CD1c-positive myeloid dendritic cell (primary cell): ENCODE results near the gene ACSF2.

Source experiments
- DNase-seq: peaks from one replicate; pipeline ENCODE4 v3.0.0-alpha.2; 2016; ENCODE audit errors: extremely low spot score

Gene ACSF2

GRCh38 chr17:50499721-50500120 is 73.7 kb downstream of the ACSF2 start:
- DNase-seq, result no peak

DNA sequence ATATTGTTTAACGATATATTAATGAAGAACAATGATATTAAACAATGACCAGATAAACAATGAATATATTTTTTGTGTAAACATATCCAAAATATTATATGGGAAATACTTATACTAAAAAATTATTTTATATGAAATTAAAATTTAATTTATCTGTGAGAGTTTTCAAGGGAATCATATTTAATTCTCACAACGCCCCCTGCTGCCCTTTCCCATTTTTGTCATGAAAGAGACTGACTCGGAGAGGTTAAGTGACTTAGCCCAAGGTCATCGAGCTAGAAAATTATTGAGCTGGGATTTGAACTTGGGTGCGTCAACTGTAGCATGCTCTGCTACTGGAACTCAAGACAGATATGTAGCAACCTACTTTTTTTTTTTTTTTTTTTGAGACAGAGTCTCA is 75.0 kb downstream of the ACSF2 start:
- DNase-seq, result peak; percentile 37

- no peak for DNase-seq
Measured at GRCh38 chr17:50502301-50502990, 76.4 kb downstream of the ACSF2 start.

DNA sequence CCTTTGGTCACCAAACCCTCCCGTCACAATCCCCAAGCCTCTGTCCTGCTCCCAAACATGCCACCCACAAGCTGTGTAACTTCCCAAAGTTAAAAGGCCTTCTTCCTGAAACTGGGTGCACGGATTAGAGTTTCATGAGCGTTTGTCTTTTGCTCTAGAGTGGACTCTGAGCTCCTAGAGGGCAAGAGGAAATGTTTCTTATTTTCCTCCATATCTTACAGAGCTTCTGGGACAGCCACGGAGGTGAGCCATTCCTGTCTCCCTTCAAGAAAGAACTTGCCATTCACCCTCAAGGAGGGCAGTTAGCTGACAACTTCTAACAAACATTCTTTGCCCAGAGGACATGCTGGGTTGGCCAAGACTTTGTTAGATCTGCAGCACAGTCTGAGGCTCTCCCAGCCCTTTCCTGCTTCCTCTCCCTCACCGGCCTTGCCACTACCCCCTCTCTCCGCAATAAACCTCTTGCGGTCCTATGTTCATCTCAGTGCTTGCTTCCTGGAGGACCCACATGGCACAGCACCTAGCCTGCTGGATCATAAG is 79.6 kb downstream of the ACSF2 start:
- DNase-seq, result peak; percentile 41

GRCh38 chr17:50506298-50506697 is 80.3 kb downstream of the ACSF2 start:
- DNase-seq, result no peak

DNA sequence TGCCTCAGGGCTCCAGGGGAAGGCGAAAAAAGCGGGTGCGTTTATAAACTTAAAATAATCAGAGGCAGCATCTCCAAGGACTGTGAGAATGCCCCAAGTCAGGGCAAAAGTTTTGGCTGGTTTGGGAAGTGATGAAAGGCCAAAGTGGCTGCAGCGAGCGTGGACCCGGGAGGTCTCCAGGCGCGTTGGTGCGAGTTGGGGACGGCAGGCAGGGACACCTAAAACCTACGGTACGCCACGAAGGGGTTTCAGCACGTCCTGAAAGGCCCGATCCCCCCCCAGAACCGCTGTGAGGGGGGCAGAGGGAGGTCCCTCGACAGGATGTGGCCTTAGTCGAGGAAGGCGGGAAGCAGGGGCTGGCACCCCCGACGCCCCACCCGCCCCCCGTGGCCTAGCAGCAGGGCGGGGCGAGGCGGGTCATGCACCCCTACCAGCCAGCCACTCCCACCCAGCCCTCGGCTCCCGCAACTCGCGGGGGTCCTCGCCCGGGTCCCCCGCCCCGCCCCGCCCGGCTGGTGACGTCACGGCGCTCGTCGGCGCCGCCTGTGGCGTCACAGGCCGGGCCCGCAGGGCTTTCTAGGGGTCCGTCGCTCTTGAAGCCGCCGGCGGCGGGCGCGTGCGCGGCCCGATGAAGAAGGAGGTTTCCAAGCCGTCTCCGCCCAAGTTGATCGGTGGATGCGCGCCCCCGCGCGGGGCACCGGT is 82.0 kb downstream of the ACSF2 start, which contains the start of gene MYCBPAP:
TSS of gene MYCBPAP (plus strand) at position 569 of the 702 bp plus-strand sequence. CDS start 236 bp downstream, outside the sequence.
- peak; percentile 79 for DNase-seq

GRCh38 chr17:50508573-50509460 is 82.8 kb downstream of the ACSF2 start:
- DNase-seq, result no peak

DNA sequence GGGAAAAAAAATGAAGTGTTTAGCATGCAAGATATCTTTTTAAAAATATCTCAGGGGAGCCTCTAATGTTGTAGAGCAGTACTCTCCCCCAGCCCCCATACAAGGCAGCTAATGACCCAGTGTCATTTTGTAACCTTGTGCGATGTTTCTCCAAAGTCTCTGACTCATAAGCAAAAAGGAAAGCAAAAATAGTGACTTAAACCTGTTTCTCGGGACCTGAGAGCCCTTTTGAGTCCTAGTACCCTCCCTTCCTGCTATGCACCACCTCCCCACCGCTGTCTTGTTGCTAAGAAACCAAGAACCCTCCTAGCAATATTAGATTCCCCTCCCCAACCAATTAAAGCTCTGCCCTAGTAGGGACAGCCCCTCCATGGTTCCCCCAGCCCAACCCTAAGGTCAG is 85.0 kb downstream of the ACSF2 start:
- DNase-seq, result peak; percentile 7

GRCh38 chr17:50513495-50513894 is 87.5 kb downstream of the ACSF2 start:
- no peak for DNase-seq

GRCh38 chr17:50514388-50514787 is 88.4 kb downstream of the ACSF2 start:
- no peak for DNase-seq

DNA sequence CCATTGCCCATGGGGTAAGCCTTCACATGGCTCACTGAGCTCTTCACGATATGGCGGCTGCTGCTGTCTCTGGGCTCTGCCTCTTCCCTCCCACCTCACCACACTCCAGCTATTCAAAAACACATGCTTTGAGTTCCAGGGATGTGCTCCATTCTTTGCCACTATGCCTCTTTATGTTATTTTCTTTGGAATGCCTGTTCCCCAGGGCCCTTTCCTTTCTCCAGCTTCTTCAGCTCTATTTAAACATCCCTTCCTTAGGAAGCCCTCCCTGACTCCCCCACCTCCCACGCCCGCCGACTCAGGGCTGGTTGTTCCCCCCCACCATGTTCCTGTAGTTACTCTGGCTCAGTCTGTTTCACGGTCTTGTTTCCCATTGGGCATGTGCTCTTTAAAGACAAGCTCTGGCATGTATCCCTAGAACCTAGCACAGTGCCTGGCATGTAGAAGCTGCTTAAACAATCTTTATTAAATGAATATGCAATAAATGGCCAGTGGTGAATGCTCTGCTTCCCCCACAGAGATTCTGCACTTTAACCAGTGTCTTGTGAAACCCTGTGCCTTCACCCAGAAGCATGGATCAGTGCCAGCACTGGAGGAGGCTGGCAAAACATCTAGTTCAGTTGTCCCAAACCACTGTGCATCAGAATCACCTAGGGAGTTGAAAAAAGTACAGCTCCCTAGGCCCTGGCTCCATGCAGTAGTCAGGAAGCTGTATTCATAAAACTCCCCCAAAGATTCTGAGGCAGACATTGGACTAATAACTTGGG is 89.1 kb downstream of the ACSF2 start:
- peak; percentile 15 for DNase-seq

- DNase-seq, result no peak
Measured at GRCh38 chr17:50517011-50517410, 91.0 kb downstream of the ACSF2 start.

DNA sequence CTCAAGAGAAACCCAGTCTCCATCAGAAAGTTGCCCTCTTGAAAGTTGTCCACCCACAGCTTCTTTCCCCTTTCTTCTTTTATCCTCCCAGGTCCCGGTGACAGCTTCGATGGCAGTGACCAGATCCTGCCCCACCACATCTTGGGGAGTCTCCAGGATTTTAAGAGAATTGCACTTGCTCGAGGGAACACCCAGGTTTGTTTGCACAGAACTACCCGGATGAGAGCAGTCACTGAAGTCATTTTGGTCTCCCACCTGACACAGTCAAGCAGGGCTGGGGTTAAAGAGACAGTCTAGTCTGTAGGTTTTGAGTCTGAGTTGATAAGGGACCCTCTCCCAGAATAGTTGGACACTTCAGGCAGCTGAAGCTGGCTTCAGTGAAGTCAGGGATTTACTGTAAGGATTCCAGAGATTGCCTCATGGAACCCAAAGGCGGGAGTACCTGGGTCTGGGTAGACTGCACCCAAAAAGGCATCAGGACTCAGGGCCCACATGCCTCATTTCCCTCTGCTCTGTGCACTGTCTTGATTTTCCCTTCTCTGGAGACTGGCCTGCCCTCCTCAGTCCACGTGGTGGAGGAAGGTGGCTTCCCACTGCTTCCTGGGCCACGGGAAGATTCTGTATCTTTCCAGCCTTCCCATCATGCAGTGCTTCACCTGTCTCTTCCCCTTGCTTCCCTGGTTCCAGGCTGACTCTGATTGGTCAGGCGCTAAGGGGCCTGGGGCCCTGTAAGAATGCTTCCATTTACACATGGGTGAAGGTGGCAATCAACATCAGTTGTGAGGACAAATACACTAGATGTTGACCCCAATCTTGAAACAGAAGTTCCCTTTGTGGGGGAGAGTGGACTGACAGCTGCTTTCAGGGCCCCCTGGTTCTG is 91.7 kb downstream of the ACSF2 start:
- DNase-seq, result no peak

GRCh38 chr17:50518384-50519023 is 92.5 kb downstream of the ACSF2 start:
- DNase-seq, result no peak

GRCh38 chr17:50519141-50519834 is 93.3 kb downstream of the ACSF2 start:
- DNase-seq, result no peak

- no peak for DNase-seq
Measured at GRCh38 chr17:50520483-50520882, 94.5 kb downstream of the ACSF2 start.

DNA sequence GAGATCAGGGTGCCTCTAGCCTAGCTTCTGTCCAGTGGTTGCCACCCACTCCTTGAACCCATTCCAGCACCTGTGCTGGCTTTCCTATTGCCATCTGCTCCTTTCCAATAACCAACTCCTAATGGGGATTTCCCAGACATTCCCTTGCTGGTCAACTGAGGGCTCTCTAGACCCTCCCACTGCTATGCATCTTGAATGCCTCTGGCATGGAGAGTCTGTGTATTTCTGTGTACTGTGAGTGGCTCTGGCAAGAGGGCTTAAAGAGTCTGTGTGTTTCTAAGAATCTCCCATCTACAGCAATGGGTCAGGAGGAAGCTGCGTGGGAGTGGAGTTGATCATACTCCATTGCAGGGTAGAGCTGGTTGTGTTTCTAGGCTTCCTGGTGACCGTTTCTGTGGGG is 95.5 kb downstream of the ACSF2 start:
- DNase-seq, result no peak

- no peak for DNase-seq
Measured at GRCh38 chr17:50522766-50523165, 96.7 kb downstream of the ACSF2 start.

GRCh38 chr17:50523208-50523607 is 97.2 kb downstream of the ACSF2 start:
- DNase-seq, result no peak
